Globus pallidus (tissue), 1 donor: ENCODE results near the gene ZDHHC8.

Experiments used
- DNase-seq: peaks from one replicate; pipeline ENCODE4 v3.0.0-alpha.2; 2015; ENCODE audit warnings: low spot score

Gene ZDHHC8

GRCh38 chr22:20095521-20095920, 36.1 kb upstream of the ZDHHC8 start:
- DNase-seq = no peak

DNA sequence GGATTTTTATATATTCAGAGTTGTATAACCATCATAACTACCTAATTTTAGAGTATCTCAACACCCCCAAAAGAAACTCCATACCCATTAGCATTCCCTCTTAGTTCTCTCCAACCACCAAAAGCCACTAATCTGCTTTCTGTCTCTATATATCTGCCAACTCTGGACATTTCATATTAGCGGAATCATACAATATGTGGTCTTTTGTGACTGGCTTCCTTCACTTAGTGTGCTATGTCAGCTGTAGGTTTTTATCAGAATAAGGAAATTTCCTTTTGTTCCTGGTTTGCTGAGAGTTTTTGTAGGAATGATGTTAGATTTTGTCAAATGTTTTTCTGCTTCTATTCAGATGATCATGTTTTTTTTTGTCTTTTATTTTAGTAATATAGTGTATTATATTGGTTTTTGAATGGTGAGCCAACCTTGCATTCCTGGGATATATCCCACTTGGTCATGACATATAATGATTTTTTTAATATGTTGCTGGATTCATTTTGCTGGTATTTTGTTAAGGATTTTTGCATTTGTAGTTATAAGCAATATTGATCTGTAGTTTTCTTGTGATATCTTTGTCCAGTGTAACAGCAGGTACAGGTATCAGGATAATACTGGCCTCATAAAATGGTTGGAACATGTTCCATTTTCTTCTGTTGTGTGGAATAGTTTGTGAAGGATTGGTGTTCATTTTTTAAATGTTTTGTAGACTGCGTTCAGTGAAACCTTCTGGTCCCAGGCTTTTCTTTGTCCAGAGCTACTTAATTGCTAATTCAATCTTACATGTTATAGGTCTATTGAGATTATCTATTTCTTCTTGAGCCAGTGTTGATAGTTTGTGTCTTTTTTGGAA, 34.8 kb upstream of the ZDHHC8 start:
- no peak for DNase-seq

DNA sequence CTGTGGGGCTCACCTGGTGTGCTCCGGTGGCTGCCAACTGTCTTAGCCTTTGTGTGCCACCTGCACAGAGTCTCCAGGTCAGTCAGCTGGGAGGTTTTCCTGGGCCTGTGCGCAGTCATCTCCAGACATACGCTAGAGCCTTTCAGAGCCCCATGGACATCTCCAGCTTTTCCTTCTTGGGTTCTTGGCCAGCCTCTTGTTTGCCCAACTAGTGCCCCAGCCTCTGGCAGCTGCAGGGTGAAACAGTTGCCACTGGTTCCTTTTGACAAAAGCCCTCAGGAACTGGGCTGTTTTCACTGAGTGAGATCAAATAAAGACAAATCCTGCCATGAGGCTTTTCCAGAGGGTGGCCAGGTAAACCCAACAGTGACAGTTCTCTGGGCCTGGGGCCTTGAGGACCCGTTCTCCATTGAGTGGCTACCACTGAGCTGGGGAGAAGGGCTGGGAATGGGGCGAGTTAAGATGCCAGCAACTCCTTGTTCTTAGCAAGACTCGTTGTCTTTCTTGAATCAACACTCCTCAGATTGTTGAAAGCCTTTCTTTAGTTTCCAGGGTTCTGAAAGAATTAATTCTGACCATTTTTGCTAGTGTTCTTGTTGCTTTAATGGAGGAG, 32.4 kb upstream of the ZDHHC8 start:
- no peak for DNase-seq

GRCh38 chr22:20101638-20102037, 30.0 kb upstream of the ZDHHC8 start:
- DNase-seq = no peak

- DNase-seq = no peak
These were observed 29.3 kb upstream of the ZDHHC8 start for GRCh38 chr22:20102203-20102780.

GRCh38 chr22:20105456-20106204, 26.0 kb upstream of the ZDHHC8 start:
- no peak for DNase-seq

DNA sequence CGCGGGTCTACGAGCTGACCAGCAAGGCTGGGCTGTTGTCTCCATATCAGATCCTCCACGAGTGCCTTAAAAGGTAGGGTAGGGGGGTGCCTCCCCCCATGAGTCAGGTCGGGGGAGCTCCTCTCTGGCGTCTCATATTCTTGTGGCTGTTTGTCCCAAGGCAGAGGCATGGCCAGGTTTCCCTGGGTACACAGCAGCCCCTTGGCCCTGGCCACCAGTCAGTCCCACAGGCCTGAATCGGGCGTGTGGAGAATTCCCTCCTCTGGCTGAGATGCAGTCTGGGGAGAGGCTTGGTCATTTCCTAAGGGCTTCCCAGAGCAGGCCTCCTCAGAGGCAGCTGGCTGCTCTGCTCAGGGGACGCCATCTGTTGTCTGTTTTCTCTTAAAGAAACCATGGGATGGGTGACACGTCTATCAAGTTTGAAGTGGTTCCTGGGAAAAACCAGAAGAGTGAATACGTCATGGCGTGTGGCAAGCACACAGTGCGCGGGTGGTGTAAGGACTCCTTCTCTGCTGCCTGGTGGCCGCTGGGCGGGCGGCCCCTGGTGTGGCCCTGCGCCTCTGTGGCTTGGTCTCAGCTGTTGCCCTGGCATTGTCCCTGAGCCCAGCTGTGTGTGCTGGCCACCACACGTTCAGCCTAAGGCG, 25.3 kb upstream of the ZDHHC8 start:
- DNase-seq = no peak

DNA sequence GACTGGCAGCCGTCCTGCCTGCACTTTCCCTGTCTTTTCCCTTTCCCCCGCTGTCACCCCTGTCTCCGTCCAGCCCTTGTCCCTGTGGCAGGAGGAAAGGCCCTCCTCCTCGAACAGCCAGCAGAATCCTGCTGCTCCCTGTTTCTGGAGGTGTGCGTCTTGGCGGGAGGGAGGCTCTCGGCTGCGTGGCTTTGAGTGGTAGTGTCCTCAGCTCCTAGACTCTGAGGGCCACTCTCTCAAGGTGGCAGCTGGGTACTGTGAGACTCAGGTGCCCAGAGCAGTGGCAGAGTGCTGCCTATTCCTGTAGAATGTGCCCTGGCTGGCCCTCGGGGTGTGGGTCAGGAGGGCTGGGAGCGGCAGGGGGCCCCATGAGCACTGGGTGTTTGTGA, 24.8 kb upstream of the ZDHHC8 start:
- DNase-seq = no peak

GRCh38 chr22:20107471-20107901, 24.1 kb upstream of the ZDHHC8 start:
- no peak for DNase-seq

- no peak for DNase-seq
These were observed 23.4 kb upstream of the ZDHHC8 start for GRCh38 chr22:20107951-20108756.

- no peak for DNase-seq
These were observed 22.8 kb upstream of the ZDHHC8 start for GRCh38 chr22:20108757-20109230.

- no peak for DNase-seq
These were observed 21.9 kb upstream of the ZDHHC8 start for GRCh38 chr22:20109411-20110358.

DNA sequence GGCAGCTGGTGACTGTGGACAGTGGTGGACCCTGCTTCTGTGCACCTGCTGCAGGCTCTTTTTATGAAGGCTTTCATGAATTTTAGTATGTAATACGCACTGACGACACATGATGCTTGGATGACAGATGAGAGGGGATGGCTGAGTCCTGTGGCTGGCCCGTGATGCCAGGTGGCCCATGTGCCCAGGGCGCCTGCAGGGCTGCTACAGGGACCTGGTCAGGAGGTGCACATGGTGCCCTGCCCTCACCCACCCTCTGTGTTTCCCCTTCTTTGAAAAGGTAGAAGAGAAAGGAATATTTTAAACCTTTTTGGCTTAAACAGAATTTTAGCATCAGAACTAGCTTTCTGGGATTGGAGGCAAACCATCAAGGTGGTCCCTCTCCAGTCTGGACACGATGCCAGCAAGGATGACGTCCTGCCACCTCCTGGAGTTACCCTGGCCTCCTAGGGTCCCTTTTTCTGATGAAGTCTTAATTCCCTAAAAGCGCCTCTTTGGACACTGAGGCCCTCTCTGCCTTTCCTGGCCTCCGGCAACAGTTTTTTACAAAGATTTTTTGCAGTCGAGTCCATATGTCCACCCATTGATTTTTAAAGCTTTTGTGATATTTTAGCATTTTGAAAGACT, 21.1 kb upstream of the ZDHHC8 start:
- no peak for DNase-seq

GRCh38 chr22:20111045-20111688, 20.4 kb upstream of the ZDHHC8 start:
- DNase-seq = no peak

DNA sequence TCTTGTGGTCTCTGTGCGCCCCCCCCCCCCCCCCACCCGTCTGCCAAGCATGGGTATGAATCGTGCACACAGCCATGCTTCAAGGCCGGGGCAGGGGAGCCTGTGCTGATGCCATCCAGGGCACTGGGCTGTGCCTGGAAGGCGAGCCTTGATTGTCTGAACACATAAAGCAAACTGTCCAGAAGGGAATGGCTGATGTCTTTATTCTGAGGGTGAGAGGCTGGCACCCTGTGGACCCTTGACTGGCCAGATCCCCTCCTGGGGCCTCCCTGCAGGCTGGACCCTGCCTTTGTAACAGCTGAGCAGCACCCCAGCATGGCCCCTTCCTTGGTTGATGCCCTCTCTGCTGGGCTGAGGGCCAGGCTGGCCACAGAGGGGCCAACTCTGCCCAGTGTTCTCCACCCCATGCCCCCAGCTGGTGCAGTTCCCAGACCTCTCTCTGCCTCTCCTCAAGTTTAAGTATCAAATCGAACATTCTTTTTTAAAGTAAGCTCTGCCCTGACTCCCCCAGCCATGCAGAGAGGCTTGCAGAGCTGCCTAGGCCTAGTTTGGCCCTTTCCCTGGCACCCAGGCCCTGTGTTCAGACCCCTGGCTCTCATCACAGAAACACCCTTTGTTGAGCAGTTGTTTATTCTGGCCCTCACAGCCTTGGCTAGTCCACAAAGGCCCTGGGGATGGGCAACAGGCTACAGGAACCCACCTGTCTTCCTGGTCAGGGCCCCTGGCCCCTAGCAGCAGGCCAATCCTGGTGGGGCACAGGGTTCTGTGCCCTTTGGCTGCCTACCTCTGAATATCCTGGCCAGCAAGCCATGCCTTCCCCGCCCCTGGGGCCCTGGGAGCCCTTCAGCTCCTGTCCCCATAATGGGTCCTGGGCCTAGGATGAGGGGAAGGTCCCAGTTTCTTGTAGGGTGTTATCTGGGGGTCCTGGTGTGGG, 19.6 kb upstream of the ZDHHC8 start:
- DNase-seq = no peak

- no peak for DNase-seq
These were observed 18.7 kb upstream of the ZDHHC8 start for GRCh38 chr22:20112623-20113511.
